IMR-90 (cell line): ENCODE data around the gene HNRNPA3.

ENCODE experiments used
- CEBPB ChIP-seq: IDR thresholded peaks from 2 replicates; pipeline ENCODE4 v1.6.1; 2012; ENCODE audit warnings: low read depth, low read length, improper control_type of control experiment
- RFX5 ChIP-seq: IDR thresholded peaks from 2 replicates; pipeline ENCODE4 v1.8.0; 2012; ENCODE audit warnings: low read depth, mild to moderate bottlenecking, low read length, moderate library complexity

DNA sequence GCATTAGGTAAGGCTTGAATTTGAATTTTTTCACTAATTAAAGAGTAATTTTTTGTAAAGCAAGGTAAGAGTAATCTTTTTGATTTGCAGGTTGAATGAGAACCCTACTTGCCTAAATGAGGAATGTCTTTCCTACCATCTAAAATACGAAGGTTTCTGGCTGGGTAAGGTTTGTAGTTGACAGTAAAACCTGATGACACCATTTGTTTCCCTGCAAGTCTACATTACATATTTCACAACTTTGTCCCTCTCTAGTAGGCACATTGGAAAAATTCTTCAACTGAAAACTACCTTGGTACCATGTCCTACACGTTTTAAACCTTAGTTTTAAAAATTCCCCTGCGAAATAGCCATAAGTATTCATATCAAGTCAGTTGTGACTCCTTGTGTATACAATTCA lies 9.4 kb downstream of the HNRNPA3 start:
- TF ChIP-seq RFX5 (no peak), CEBPB (no peak)
